ENCODE results near the gene MEIS1.

MEIS1 gene

GRCh38 chr2:66441581-66442320 lies 6.8 kb downstream of the MEIS1 start:
- H3K4me3 ChIP-seq (ENCODE audit: low read length) = no peak overlapping the region
- DNase-seq (ENCODE audit: low read depth, low spot score) = no peak

GRCh38 chr2:66442516-66443185 lies 7.7 kb downstream of the MEIS1 start:
- H3K4me3 ChIP-seq (ENCODE audit: low read length) = no peak overlapping the region
- DNase-seq (ENCODE audit: low read depth, low spot score) = no peak

- DNase-seq (ENCODE audit: low read depth, low spot score) = no peak
- no peak overlapping the region for H3K4me3 ChIP-seq (ENCODE audit: low read length)
Observed at GRCh38 chr2:66443186-66443978, 8.5 kb downstream of the MEIS1 start.

GRCh38 chr2:66443979-66444861 lies 9.3 kb downstream of the MEIS1 start:
- no peak for DNase-seq (ENCODE audit: low read depth, low spot score)
- no peak overlapping the region for H3K4me3 ChIP-seq (ENCODE audit: low read length)

GRCh38 chr2:66445076-66445924 lies 10.4 kb downstream of the MEIS1 start:
- DNase-seq (ENCODE audit: low read depth, low spot score) = no peak
- H3K4me3 ChIP-seq (ENCODE audit: low read length) = no peak overlapping the region

GRCh38 chr2:66445925-66446871 lies 11.3 kb downstream of the MEIS1 start:
- H3K4me3 ChIP-seq (ENCODE audit: low read length) = no peak overlapping the region
- DNase-seq (ENCODE audit: low read depth, low spot score) = no peak

GRCh38 chr2:66446941-66447340 lies 12.0 kb downstream of the MEIS1 start:
- no peak overlapping the region for H3K4me3 ChIP-seq (ENCODE audit: low read length)
- DNase-seq (ENCODE audit: low read depth, low spot score) = no peak

- H3K4me3 ChIP-seq (ENCODE audit: low read length) = no peak overlapping the region
- DNase-seq (ENCODE audit: low read depth, low spot score) = no peak
Observed at GRCh38 chr2:66447677-66448076, 12.8 kb downstream of the MEIS1 start.

GRCh38 chr2:66448136-66448991 lies 13.4 kb downstream of the MEIS1 start:
- no peak overlapping the region for H3K4me3 ChIP-seq (ENCODE audit: low read length)
- no peak for DNase-seq (ENCODE audit: low read depth, low spot score)

GRCh38 chr2:66452214-66452613 lies 17.3 kb downstream of the MEIS1 start:
- DNase-seq (ENCODE audit: low read depth, low spot score) = no peak
- no peak overlapping the region for H3K4me3 ChIP-seq (ENCODE audit: low read length)

GRCh38 chr2:66452917-66453316 lies 18.0 kb downstream of the MEIS1 start:
- no peak overlapping the region for H3K4me3 ChIP-seq (ENCODE audit: low read length)
- DNase-seq (ENCODE audit: low read depth, low spot score) = no peak

- H3K4me3 ChIP-seq (ENCODE audit: low read length) = no peak overlapping the region
- DNase-seq (ENCODE audit: low read depth, low spot score) = no peak
Observed at GRCh38 chr2:66455490-66455889, 20.6 kb downstream of the MEIS1 start.

GRCh38 chr2:66456183-66457041 lies 21.5 kb downstream of the MEIS1 start:
- H3K4me3 ChIP-seq (ENCODE audit: low read length) = no peak overlapping the region
- no peak for DNase-seq (ENCODE audit: low read depth, low spot score)

GRCh38 chr2:66457545-66457944 lies 22.6 kb downstream of the MEIS1 start:
- no peak overlapping the region for H3K4me3 ChIP-seq (ENCODE audit: low read length)
- DNase-seq (ENCODE audit: low read depth, low spot score) = no peak

- DNase-seq (ENCODE audit: low read depth, low spot score) = no peak
- H3K4me3 ChIP-seq (ENCODE audit: low read length) = no peak overlapping the region
Observed at GRCh38 chr2:66460031-66460430, 25.1 kb downstream of the MEIS1 start.

All from Jurkat, Clone E6-1 (cell line).